Measurements from ENCODE around the gene PPP1R3D.
"Not testable (repeated sequence)": the region's sequence is repeated elsewhere in the genome, so short reads cannot be mapped to it uniquely, and the experiment has no call there.

PPP1R3D gene

DNA sequence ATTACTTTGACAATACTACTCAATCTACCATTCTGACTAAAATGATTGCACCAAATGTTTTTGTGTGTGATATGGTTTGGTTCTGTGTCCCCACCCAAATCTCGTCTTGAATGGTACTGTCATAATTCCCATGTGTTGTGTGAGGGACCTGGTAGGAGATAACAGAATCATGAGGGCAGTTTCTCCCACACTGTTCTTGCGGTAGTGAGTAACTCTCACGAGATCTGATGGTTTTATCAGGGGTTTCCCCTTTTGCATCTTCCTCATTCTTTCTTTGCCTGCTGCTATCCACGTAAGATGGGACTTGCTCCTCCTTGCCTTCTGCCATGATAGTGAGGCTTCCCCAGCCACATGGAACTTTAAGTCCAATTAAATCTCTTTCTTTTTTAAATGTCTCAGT lies 27.5 kb downstream of the PPP1R3D start:
- DNase-seq: no peak

- DNase-seq: no peak
Measured at GRCh38 chr20:59911041-59911440, 29.1 kb downstream of the PPP1R3D start.

DNA sequence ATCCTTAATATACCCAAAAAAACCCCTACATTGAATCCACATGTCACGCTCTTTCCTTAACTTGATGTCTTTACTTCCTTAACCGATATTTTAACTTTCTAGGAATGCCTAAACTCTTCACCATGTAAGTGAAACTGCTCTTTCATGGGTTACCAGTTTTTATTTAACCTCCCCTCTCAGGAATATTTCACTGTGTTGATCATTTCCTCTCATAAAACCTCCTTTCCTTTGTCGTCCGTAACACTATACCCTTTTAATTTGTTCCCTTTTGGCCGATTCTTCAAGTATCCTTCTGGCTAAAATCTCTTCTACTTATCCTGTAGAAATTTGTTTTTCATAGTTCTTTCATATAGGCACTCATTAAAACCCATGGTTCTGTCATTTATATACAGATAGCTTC lies 31.2 kb downstream of the PPP1R3D start:
- no peak for DNase-seq

GRCh38 chr20:59903621-59904020 lies 36.5 kb downstream of the PPP1R3D start:
- no peak for DNase-seq

GRCh38 chr20:59902470-59902869 lies 37.6 kb downstream of the PPP1R3D start:
- DNase-seq: no peak

GRCh38 chr20:59895908-59896307 lies 44.2 kb downstream of the PPP1R3D start:
- no peak for DNase-seq

DNA sequence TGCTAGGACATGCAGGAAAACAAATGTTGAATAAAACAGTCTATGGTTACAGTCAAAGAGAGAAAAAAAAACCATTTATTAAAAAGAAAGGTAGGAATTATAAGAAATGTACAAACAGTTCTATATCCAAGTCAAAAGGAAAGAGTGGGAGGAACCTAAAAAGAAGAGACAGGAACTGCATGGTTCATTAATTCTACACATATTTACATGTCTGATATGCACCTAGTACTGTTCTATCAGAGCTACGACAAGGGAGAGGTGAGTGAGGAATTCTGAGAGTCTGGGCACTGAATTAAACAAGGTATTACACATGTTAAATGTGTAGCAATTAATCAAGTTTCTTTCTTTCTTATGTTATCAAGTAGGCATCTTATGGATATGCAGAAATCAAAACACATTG lies 48.5 kb downstream of the PPP1R3D start:
- DNase-seq: no peak

DNA sequence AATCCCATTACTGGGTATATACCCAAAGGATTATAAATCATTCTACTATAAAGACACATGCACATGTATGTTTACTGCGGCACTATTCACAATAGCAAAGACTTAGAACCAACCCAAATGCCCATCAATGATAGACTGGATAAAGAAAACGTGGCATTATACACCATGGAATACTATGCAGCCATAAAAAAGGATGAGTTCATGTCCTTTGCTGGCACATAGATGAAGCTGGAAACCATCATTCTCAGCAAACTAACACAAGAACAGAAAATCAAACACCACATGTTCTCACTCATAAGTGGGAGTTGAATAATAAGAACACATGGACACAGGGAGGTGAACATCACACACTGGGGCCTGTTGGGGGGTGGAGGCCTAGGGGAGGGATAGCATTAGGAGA lies 50.1 kb downstream of the PPP1R3D start:
- not testable (repeated sequence) for DNase-seq

- DNase-seq: no peak
Measured at GRCh38 chr20:59888050-59888449, 52.1 kb downstream of the PPP1R3D start.
